SK-N-SH treated with all-trans-retinoic acid at 6 μM for 48 hours (cell line): ENCODE results near the gene CAMKMT.

Source experiments
- ESRRG ChIP-seq: fragments of 250-450 bp; sonication (Bioruptor Pico); IDR thresholded peaks from 2 replicates; pipeline ENCODE4 v1.6.1; 2021; ENCODE audit warnings: mild to moderate bottlenecking
- PATZ1 ChIP-seq: fragments of 250-450 bp; sonication (Bioruptor Pico); IDR thresholded peaks from 2 replicates; pipeline ENCODE4 v1.8.0; 2020; ENCODE audit warnings: mild to moderate bottlenecking, moderate library complexity, borderline replicate concordance
- POU6F1 ChIP-seq: fragments of 250-450 bp; sonication (Bioruptor Pico); IDR thresholded peaks from 2 replicates; pipeline ENCODE4 v1.8.0; 2021; ENCODE audit warnings: low read depth, mild to moderate bottlenecking, moderate library complexity, borderline replicate concordance
- PPARA ChIP-seq: fragments of 250-450 bp; sonication (Bioruptor Pico); IDR thresholded peaks from 2 replicates; pipeline ENCODE4 v1.5.0; 2020; ENCODE audit warnings: mild to moderate bottlenecking, borderline replicate concordance
- ZC3H10 ChIP-seq: fragments of 250-450 bp; sonication (Bioruptor Pico); IDR thresholded peaks from 2 replicates; pipeline ENCODE4 v1.5.1; 2021; ENCODE audit warnings: mild to moderate bottlenecking, moderate library complexity
- ZNF70 ChIP-seq: fragments of 450-650 bp; formaldehyde crosslinking; IDR thresholded peaks from 2 replicates; pipeline ENCODE4 v1.5.0; 2020; ENCODE audit warnings: mild to moderate bottlenecking, moderate library complexity
- ZNF8 ChIP-seq: fragments of 450-650 bp; formaldehyde crosslinking; IDR thresholded peaks from 2 replicates; pipeline ENCODE4 v1.5.0; 2020; ENCODE audit warnings: mild to moderate bottlenecking, moderate library complexity

GRCh38 chr2:44529448-44529847, 167.7 kb downstream of the CAMKMT start:
- TF ChIP-seq ESRRG (CRISPR knock-in tag) (no peak), PPARA (CRISPR knock-in tag) (no peak), ZNF8 (no peak), POU6F1 (no peak), ZC3H10 (CRISPR knock-in tag) (no peak), PATZ1 (CRISPR knock-in tag) (no peak), ZNF70 (CRISPR knock-in tag) (no peak)
